ENCODE measurements around the gene CDH23. TPM values are rescaled to one million over a fixed set of nuclear protein-coding genes. Genes with fewer than 3 reads are reported as not detected.

The CDH23 gene
- total and polyA plus RNA-seq, 2 of the 8 experiments (the other 6 are each of a cell fraction or from before 2014, with no cell fraction given) = 1.9 to 4.9 TPM

GRCh38 chr10:71659737-71660136 lies 263.0 kb downstream of the CDH23 start:
- no peak overlapping the region for H2BK5ac ChIP-seq (ENCODE audit: low read depth, low read length)
- H2AFZ ChIP-seq (ENCODE audit: low read length) = no peak overlapping the region
- H3K9ac ChIP-seq (replicated peaks in 1 of 4; ENCODE audit: extremely low read depth in 1 of 4, low read depth in 3 of 4, low read length in 3 of 4) = no peak overlapping the region
- H2AK5ac ChIP-seq (ENCODE audit: low read depth, low read length) = no peak overlapping the region
- H2BK20ac ChIP-seq (ENCODE audit: low read length) = 0 out of 2 replicates have a peak overlapping the region, but pooled peaks have one; percentile 23
- H4K8ac ChIP-seq (ENCODE audit: extremely low read depth, insufficient read depth, low read length) = no peak overlapping the region
- peaks cover 22 to 36% (median 33%) of the 10 kb centered on the region in 4 experiments for H3K4me1 ChIP-seq (replicated peaks in 1 of 4; ENCODE audit: control insufficient read depth in 3 of 4, insufficient read depth in 4 of 4, low read length in 3 of 4)
- H3K4me2 ChIP-seq (ENCODE audit: insufficient read depth in 1 of 2, low read depth in 2 of 2, low read length in 2 of 2) = peak overlapping the region in 1 of 2 experiments; percentile 81; a peak in 1 of 4 replicates
- H3K36me3 ChIP-seq (ENCODE audit: control insufficient read depth in 2 of 4, insufficient read depth in 4 of 4, low read length in 3 of 4) = no peaks in the 10 kb centered on the region
- no peak for TF ChIP-seq MAX (IDR thresholded peaks at IDR 0.05)
- TF ChIP-seq ATF3 (IDR thresholded peaks at IDR 0.05; ENCODE audit: insufficient read depth, low read depth, low read length) = no peak
- TF ChIP-seq MAFK (IDR thresholded peaks at IDR 0.05; ENCODE audit: low read depth, low read length) = peak; percentile 68
- TF ChIP-seq BACH1 (IDR thresholded peaks at IDR 0.05; ENCODE audit: low read length) = peak; percentile 12; the same call in 1 of the 2 replicates
- TF ChIP-seq TAF1 (IDR thresholded peaks at IDR 0.05; ENCODE audit: low read depth, low read length) = no peak
- no peak for TF ChIP-seq USF2 (IDR thresholded peaks at IDR 0.05; ENCODE audit: low read length)
- TF ChIP-seq GTF2F1 (IDR thresholded peaks at IDR 0.05; ENCODE audit: borderline replicate concordance, low read depth, low read length) = no peak
- no peak for TF ChIP-seq CTBP2 (IDR thresholded peaks at IDR 0.05; ENCODE audit: borderline replicate concordance, insufficient read depth, insufficient read length, low read length)
- no peak for TF ChIP-seq SIX5 (IDR thresholded peaks at IDR 0.05; ENCODE audit: low read depth, low read length)
- TF ChIP-seq RBBP5 (IDR thresholded peaks at IDR 0.05; ENCODE audit: borderline replicate concordance, low read depth, low read length) = no peak
- H4K20me1 ChIP-seq (replicated peaks in 1 of 2; ENCODE audit: control insufficient read depth in 1 of 2, insufficient read depth in 2 of 2, low read length in 2 of 2) = no peaks in the 10 kb centered on the region
- H3K4ac ChIP-seq (replicated peaks; ENCODE audit: insufficient read length, low read depth, low read length) = no peak overlapping the region
- H4K91ac ChIP-seq (replicated peaks; ENCODE audit: insufficient read length, low read length) = no peak overlapping the region
- H3K56ac ChIP-seq (replicated peaks; ENCODE audit: insufficient read length, low read depth, low read length) = no peak overlapping the region
- H4K5ac ChIP-seq (ENCODE audit: insufficient read length, low read depth, low read length) = no peak overlapping the region
- DNase-seq (ENCODE audit: low read depth in 1 of 2, low spot score in 2 of 2) = no peak
- no peaks in the 10 kb centered on the region; the same call in 1 of the 2 replicates for H3K23me2 ChIP-seq (ENCODE audit: low read depth, low read length)
- no peak overlapping the region for H2BK12ac ChIP-seq (ENCODE audit: low read depth, low read length)
- no peak for FAIRE-seq
- no peak overlapping the region for H3K18ac ChIP-seq (ENCODE audit: extremely low read depth, low read length)
- peaks cover 0 to 19% (median 13%) of the 10 kb centered on the region in 4 experiments; a peak in 4 of 7 replicates for H3K27me3 ChIP-seq (replicated peaks in 1 of 4; ENCODE audit: control insufficient read depth in 3 of 4, extremely low read depth in 1 of 4, insufficient read depth in 3 of 4, low read length in 3 of 4)
- H3K79me2 ChIP-seq (ENCODE audit: control insufficient read depth in 1 of 2, insufficient read depth in 2 of 2, low read length in 2 of 2) = no peaks in the 10 kb centered on the region
- 75% methylated on average over 6 of the region's 10 CpGs; no CpG with 5 or more reads in 1 of the 2 experiments for WGBS, 2 experiments (ENCODE audit: extremely low coverage in 1 of 2, insufficient coverage in 1 of 2, insufficient read length in 1 of 2, insufficient replicate concordance in 2 of 2, low coverage in 1 of 2, low lambda C conversion rate in 2 of 2, missing lambda C conversion rate in 1 of 2)
- CTCF ChIA-PET (ENCODE audit: partially characterized antibody) = interaction anchor here (0.8 to 4.6 kb wide), 12 partner anchors 9 to 263 kb away, joined by 3 to 46 read pairs (median 6); partner anchors contain the start of genes CDH23 and VSIR
- no peak overlapping the region for H2BK15ac ChIP-seq (ENCODE audit: low read length)
- H3K79me1 ChIP-seq (ENCODE audit: low read depth, low read length) = no peaks in the 10 kb centered on the region
- no peak overlapping the region for H2BK120ac ChIP-seq (replicated peaks; ENCODE audit: low read depth, low read length)
- no peak overlapping the region for H3K4me3 ChIP-seq (ENCODE audit: extremely low read depth in 1 of 4, insufficient read depth in 2 of 4, low read depth in 3 of 4, low read length in 4 of 4)
- no peak overlapping the region for H3K27ac ChIP-seq (ENCODE audit: low read depth, low read length)
- H3K23ac ChIP-seq (ENCODE audit: insufficient read length) = no peak overlapping the region
- H3K9me3 ChIP-seq (ENCODE audit: insufficient read depth in 2 of 2, low read depth in 1 of 2, low read length in 1 of 2) = no peaks in the 10 kb centered on the region
- no peak overlapping the region for H3K14ac ChIP-seq (ENCODE audit: insufficient read length)
- POLR2A ChIA-PET (ENCODE audit: partially characterized antibody) = interaction anchor here (0.9 kb wide), 1 partner anchor 8 kb away, joined by 3 read pairs; no protein-coding TSS in a partner anchor
